OCI-LY7 (cell line): ENCODE data around the gene GJC2. TPM values are rescaled to one million over a fixed set of nuclear protein-coding genes. Genes with fewer than 3 reads are reported as not detected.

ENCODE experiments used
- BruUV-seq: library from RNA; stranded (reverse); fragments of 400-500 nt; replicated peaks from 2 replicates; lab custom pipeline; 2021; lab: Mats Ljungman, UMichigan
- CTCF ChIA-PET: fragments of 300-600 bp; sonication (Branson Sonifier 250); formaldehyde crosslinking; loops from one replicate; lab custom pipeline; 2022; ENCODE audit warnings: antibody characterized with exemption; ENCODE audit not compliant: unreplicated experiment; lab: Charles Lee
- POLR2A ChIA-PET: fragments of 300-600 bp; sonication (Branson Sonifier 250); formaldehyde crosslinking; loops from one replicate; lab custom pipeline; 2022; ENCODE audit warnings: antibody characterized with exemption; lab: Charles Lee
- DNase-seq: peaks from one replicate; pipeline ENCODE4 v3.0.0-alpha.2; 2015; ENCODE audit warnings: low spot score
- H2AFZ ChIP-seq: fragments of 200-600 bp; sonication (generic), shearing (Covaris generic); 2 replicates; pipeline ENCODE4 v1.6.1; 2014; ENCODE audit warnings: mild to moderate bottlenecking, antibody characterized with exemption, low read length, moderate library complexity
- H3K27ac ChIP-seq: fragments of 200-600 bp; sonication (generic); 2 replicates; pipeline ENCODE4 v1.5.1; 2014; ENCODE audit warnings: mixed run types, low read depth, mild to moderate bottlenecking, moderate library complexity, low read length, inconsistent platforms; ENCODE audit not compliant: poor library complexity, severe bottlenecking
- H3K36me3 ChIP-seq: fragments of 200-600 bp; sonication (generic); 2 replicates; pipeline ENCODE4 v1.6.1; 2014; ENCODE audit warnings: mild to moderate bottlenecking, antibody characterized with exemption, low read length, moderate library complexity, mixed read lengths; ENCODE audit not compliant: insufficient read depth
- H3K4me1 ChIP-seq: fragments of 200-600 bp; sonication (generic); 2 replicates; pipeline ENCODE4 v1.5.1; 2014; ENCODE audit warnings: mild to moderate bottlenecking, low read length; ENCODE audit not compliant: insufficient read depth, poor library complexity, severe bottlenecking
- H3K4me2 ChIP-seq: fragments of 200-600 bp; sonication (generic); 2 replicates; pipeline ENCODE4 v1.6.1; 2014; ENCODE audit warnings: mild to moderate bottlenecking, low read length
- H3K4me3 ChIP-seq: fragments of 200-600 bp; sonication (generic); 2 replicates; pipeline ENCODE4 v1.5.1; 2014; ENCODE audit warnings: mild to moderate bottlenecking, low read depth, low read length; ENCODE audit not compliant: poor library complexity, severe bottlenecking
- H3K79me2 ChIP-seq: fragments of 200-600 bp; sonication (generic); 2 replicates; pipeline ENCODE4 v1.6.1; 2016; ENCODE audit warnings: low read depth, mild to moderate bottlenecking, low read length, moderate library complexity, mixed read lengths; ENCODE audit not compliant: insufficient read depth
- H3K9me2 ChIP-seq: fragments of 200-600 bp; sonication (generic); 2 replicates; pipeline ENCODE4 v1.6.1; 2016; ENCODE audit warnings: mild to moderate bottlenecking, low read length, mixed read lengths; ENCODE audit not compliant: insufficient read depth
- H3K9me3 ChIP-seq: fragments of 200-600 bp; sonication (generic); 2 replicates; pipeline ENCODE4 v1.6.1; 2014; ENCODE audit warnings: mild to moderate bottlenecking, mixed run types, low read length, mixed read lengths
- H4K20me1 ChIP-seq: fragments of 200-600 bp; sonication (generic); 2 replicates; pipeline ENCODE4 v1.6.1; 2014; ENCODE audit warnings: mild to moderate bottlenecking, antibody characterized with exemption, low read length, moderate library complexity, mixed read lengths; ENCODE audit not compliant: insufficient read depth
- EZH2phosphoT487 ChIP-seq: fragments of 200-600 bp; sonication (generic); IDR thresholded peaks from 2 replicates; pipeline ENCODE4 v1.6.1; 2018; ENCODE audit warnings: low read depth, borderline replicate concordance, mild to moderate bottlenecking, mixed run types, antibody characterized with exemption, low read length, moderate library complexity, mixed read lengths
- intact Hi-C: fragments of 100-400 bp; cut with micrococcal nuclease; formaldehyde crosslinking; loops from one replicate; pipeline ENCODE4 v1.10.0; 2022; ENCODE audit not compliant: unreplicated experiment
- total RNA-seq, 2 experiments: library from RNA; depleted of rRNA in 1 of 2; stranded (reverse); fragments of >200 nt in 1 of 2; shearing (Covaris generic) in 1 of 2; gene quantifications; 2 replicates each; pipeline ENCODE4 v1.2.3, GENCODE V29; 2014 to 2022
- TF ChIP-seq, protein P1 (sequence below): fragments of 200-600 bp; sonication (generic); conservative IDR thresholded peaks from 2 replicates; pipeline ENCODE4 v1.5.1; 2014; ENCODE audit warnings: mild to moderate bottlenecking, antibody characterized with exemption, low read length, moderate library complexity, mixed read lengths

GJC2 gene
- total RNA-seq, 2 experiments from 2014 or later = 0.22 to 0.80 TPM

GRCh38 chr1:228106800-228107054, 43.0 kb upstream of the GJC2 start:
- H3K27ac ChIP-seq = no peak overlapping the region
- H3K79me2 ChIP-seq = peaks cover 8% of the 10 kb centered on the region
- peaks cover 29% of the 10 kb centered on the region for H3K4me1 ChIP-seq
- H4K20me1 ChIP-seq = no peaks in the 10 kb centered on the region
- peaks cover 10% of the 10 kb centered on the region; the same call in 1 of the 2 replicates for H3K36me3 ChIP-seq
- ChIA-PET POLR2A (interaction anchor here (0.6 to 1.2 kb wide), 4 partner anchors 24 to 1356 kb away, joined by 3 to 4 read pairs (median 4); no protein-coding TSS in a partner anchor), CTCF (no interaction called here)
- H3K4me3 ChIP-seq = no peak overlapping the region
- no peaks in the 10 kb centered on the region for H3K9me2 ChIP-seq
- H3K9me3 ChIP-seq = no peaks in the 10 kb centered on the region
- BruUV-seq = no TSS peak
- no peak overlapping the region for H2AFZ ChIP-seq
- DNase-seq = no peak
- intact Hi-C loops = no loop called here
- no peak overlapping the region for H3K4me2 ChIP-seq
- no peak for TF ChIP-seq EZH2phosphoT487
- TF ChIP-seq, protein P1, sequence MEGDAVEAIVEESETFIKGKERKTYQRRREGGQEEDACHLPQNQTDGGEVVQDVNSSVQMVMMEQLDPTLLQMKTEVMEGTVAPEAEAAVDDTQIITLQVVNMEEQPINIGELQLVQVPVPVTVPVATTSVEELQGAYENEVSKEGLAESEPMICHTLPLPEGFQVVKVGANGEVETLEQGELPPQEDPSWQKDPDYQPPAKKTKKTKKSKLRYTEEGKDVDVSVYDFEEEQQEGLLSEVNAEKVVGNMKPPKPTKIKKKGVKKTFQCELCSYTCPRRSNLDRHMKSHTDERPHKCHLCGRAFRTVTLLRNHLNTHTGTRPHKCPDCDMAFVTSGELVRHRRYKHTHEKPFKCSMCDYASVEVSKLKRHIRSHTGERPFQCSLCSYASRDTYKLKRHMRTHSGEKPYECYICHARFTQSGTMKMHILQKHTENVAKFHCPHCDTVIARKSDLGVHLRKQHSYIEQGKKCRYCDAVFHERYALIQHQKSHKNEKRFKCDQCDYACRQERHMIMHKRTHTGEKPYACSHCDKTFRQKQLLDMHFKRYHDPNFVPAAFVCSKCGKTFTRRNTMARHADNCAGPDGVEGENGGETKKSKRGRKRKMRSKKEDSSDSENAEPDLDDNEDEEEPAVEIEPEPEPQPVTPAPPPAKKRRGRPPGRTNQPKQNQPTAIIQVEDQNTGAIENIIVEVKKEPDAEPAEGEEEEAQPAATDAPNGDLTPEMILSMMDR = no peak

DNA sequence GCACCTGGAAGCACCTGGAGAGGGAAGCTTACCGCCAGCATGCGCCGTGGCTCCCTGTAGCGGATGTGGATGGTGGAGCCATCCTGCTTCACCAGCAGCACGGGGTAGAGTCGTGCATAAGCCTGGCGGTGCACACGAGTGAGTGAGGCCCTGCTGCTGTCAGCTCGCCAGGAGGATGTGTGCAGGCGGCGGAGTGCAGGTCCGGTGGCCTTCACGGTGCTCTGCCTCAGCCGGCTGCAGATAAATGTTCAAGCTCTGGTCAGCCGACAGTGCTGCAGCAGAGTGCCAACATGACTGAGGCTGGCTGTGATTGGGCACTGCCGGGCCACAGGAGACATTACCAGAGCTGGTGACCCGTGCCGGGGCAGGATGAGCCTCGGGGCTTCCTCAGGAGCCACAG, 42.1 kb upstream of the GJC2 start:
- TF ChIP-seq, protein P1 = no peak
- no peak for TF ChIP-seq EZH2phosphoT487
- DNase-seq = no peak
- Histone ChIP-seq H3K27ac (no peak overlapping the region), H4K20me1 (no peaks in the 10 kb centered on the region), H2AFZ (no peak overlapping the region), H3K36me3 (peaks cover 10% of the 10 kb centered on the region; the same call in 1 of the 2 replicates), H3K4me2 (peak overlapping the region; percentile 99), H3K9me3 (no peaks in the 10 kb centered on the region), H3K4me3 (no peak overlapping the region), H3K4me1 (peaks cover 25% of the 10 kb centered on the region), H3K9me2 (no peaks in the 10 kb centered on the region), H3K79me2 (peaks cover 8% of the 10 kb centered on the region)
- POLR2A ChIA-PET = interaction anchor here (1.6 kb wide), 1 partner anchor 25 kb away, joined by 5 read pairs; the partner anchor contains the start of gene ARF1
- intact Hi-C loops = no loop called here
- CTCF ChIA-PET = no interaction called here
- no TSS peak for BruUV-seq

GRCh38 chr1:228108055-228108690, 41.6 kb upstream of the GJC2 start:
- no peak for TF ChIP-seq EZH2phosphoT487
- TF ChIP-seq, protein P1 = no peak
- intact Hi-C loops = no loop called here
- Histone ChIP-seq H3K9me2 (no peaks in the 10 kb centered on the region), H3K4me3 (peak overlapping the region; percentile 93), H2AFZ (no peak overlapping the region), H3K4me1 (peaks cover 25% of the 10 kb centered on the region), H3K9me3 (no peaks in the 10 kb centered on the region), H3K4me2 (peak overlapping the region; percentile 99), H3K27ac (no peak overlapping the region), H3K79me2 (peaks cover 8% of the 10 kb centered on the region), H3K36me3 (peaks cover 10% of the 10 kb centered on the region; the same call in 1 of the 2 replicates), H4K20me1 (no peaks in the 10 kb centered on the region)
- ChIA-PET POLR2A (interaction anchor here (1.6 kb wide), 2 partner anchors 26 to 351 kb away, joined by 5 to 7 read pairs; partner anchors contain the start of gene ARF1), CTCF (no interaction called here)
- no TSS peak for BruUV-seq
- no peak for DNase-seq
